ENCODE measurements around the gene UBE2N.

The UBE2N gene

GRCh38 chr12:93441617-93442410 lies at the start of gene UBE2N:
UBE2N (minus strand) TSS chr12:93441947; CDS start chr12:93441884, 63 bp downstream.
- no peak for FAIRE-seq

- no peak for FAIRE-seq
These were observed 42.7 kb upstream of the UBE2N start for GRCh38 chr12:93484315-93484981.

DNA sequence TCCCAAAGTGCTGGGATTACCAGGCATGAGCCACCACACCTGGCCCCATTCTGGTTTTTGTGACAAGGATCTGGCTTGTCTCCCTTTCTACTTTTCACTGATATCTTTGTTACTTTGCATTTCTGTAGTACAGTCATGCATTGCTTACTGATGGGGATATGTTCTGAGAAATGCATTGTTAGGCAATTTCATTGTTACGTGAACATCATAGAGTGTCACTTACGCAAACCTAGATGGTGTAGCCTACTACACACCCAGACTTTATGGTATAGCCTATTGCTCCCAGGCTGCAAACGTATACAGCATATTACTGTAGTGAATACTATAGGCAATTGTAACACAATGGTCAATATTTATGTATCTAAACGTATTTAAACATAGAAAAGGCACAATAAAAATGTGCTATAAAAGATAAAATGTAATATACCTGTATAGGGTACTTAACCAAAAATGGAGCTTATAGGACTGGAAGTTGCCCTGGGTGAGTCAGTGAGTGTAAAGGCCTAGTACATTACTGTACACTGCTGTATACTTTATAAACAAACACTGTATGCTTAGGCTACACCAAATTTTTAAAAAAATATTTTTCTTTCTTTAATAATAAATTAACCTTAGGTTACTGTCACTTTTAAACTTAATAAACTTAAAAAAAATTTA lies 41.5 kb upstream of the UBE2N start:
- no peak for FAIRE-seq

GRCh38 chr12:93482721-93483120 lies 41.0 kb upstream of the UBE2N start:
- no peak for FAIRE-seq

DNA sequence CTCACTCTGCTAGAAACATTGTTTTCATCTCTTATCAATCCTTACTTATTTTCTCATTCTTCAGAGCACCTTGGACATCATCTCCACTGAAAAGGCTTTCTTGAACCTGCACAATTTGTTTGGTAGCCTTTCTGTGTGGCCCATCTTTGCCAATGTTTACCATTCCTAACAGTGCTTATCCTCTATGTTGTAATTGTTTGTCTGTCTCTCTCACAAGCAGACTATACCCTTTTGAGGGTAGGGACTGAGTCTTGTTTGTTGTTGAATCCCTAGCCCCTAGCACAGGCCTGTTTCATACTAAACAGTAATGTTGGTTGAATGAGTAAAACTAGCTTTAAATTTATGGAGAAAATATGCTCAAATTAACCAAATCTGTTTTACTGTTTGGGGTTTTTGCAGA lies 34.8 kb upstream of the UBE2N start:
- no peak for FAIRE-seq

DNA sequence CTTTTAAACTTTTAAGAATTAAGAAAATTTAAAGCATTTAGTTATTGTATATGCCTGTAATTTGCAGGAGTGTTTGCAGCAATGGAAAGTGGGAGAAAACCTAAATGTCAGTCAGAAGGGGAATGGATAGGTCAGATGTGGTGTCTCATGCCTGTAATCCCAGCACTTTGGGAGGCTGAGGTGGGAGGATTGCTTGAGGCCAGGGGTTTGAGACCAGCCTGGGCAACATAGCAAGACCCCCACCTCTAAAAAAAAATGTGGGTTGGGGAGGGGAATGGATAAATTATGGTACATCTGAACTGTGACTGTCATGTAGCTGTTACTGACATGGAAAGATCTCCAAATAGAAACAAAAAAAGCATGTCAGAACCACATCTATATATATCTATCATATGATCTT lies 27.6 kb upstream of the UBE2N start:
- FAIRE-seq = no peak

DNA sequence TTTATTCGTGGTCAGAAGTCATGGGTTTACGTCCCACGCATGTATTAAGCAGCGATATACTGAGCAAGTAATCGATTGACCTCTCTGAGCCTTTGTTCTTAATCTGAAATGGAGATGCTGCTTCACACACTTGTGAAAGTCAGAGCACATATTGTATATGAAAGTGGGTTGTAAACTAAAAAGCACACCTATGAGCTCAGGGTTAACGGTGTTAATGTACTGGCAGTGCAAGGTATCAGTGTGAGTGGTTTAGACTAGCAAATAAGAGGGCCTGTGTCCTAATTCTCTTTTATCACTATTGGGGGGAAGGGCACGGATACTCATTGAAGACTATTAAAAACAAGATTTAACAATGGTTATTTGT lies 26.2 kb upstream of the UBE2N start:
- FAIRE-seq = no peak

GRCh38 chr12:93467351-93468007 lies 25.7 kb upstream of the UBE2N start, which contains the start of gene MRPL42:
MRPL42 (plus strand) TSS chr12:93467514; CDS start chr12:93469286, 1,772 bp downstream.
- FAIRE-seq = no peak

- no peak for FAIRE-seq
These were observed 25.0 kb upstream of the UBE2N start for GRCh38 chr12:93466625-93467350.

DNA sequence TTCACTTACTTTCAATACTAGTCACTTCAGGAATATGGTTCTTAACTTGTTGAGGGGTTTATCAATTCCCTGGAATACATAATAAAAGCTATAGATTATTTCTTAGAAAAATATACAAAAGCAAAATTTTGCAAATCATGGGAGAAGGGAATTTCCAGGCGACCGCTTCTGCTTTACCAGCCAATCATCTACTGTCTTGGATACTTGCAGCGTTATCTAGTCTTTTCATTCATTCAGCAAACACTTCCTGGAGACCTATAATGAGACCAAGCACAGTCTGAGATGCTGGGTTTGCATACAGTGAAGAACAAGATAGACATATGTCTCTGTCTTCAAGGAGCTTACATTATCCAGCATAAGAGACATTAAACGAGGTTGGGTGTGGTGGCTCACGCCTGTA lies 24.1 kb upstream of the UBE2N start:
- no peak for FAIRE-seq

GRCh38 chr12:93461503-93461902 lies 19.8 kb upstream of the UBE2N start:
- no peak for FAIRE-seq

GRCh38 chr12:93460902-93461301 lies 19.2 kb upstream of the UBE2N start:
- FAIRE-seq = no peak

- no peak for FAIRE-seq
These were observed 18.3 kb upstream of the UBE2N start for GRCh38 chr12:93460003-93460402.

- no peak for FAIRE-seq
These were observed 17.4 kb upstream of the UBE2N start for GRCh38 chr12:93459097-93459496.

DNA sequence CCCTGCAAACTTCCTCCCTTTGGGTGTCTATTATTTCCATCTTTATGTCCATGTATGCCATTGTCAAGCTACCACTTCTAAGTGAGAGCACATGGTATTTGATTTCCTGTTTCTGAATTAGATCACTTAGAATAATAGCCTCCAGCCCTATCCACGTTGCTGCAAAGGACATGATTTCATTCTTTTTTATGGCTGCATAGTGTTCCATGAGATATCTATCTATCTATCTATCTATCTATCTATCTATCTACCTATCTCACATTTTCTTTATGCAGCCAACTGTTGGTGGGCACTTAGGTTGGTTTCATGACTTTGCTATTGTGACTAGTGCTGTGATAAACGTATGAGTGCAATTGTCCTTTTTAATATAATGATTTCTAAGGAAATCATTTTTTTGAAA lies 14.3 kb upstream of the UBE2N start:
- no peak for FAIRE-seq

- FAIRE-seq = no peak
These were observed 11.9 kb upstream of the UBE2N start for GRCh38 chr12:93453633-93454032.

- no peak for FAIRE-seq
These were observed 9.8 kb upstream of the UBE2N start for GRCh38 chr12:93451423-93452158.

DNA sequence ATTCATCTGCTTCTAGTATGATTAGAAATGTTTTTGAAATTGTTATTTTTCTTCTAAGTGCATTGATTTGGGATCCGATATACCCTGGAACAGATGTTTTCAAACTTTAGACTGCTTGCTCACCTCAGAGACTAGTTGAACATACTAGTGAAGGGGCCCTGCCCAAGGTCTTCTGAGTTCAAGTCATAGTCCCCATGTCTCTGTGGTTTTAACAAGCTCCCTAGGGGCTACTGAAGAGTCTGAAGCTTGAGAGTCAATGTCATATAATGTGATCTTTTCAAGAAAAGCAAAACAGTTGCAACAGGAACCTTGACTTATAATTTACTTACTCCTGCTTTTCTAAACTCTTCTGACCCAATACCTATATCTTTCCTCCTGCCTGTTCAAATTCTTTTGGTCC lies 7.5 kb upstream of the UBE2N start:
- no peak for FAIRE-seq

DNA sequence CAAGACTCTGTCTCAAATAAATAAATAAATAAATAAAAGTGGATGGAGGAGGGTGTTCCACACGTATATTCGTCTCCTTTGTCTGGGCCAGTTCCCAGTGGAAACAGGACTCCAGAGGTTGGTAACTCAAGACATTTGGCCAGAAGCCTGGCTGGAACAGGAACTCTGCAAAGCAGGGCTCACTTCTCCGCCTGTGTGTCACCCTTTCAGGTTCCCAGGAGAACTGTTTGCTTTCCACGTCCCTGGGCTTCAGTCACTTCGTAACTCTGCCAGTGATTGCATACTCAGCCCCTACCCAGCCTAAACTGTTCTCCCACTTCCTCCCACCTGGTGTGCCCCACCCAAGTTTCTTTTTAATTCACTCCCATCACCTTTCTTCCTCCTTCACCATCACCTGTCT lies 7.0 kb upstream of the UBE2N start:
- no peak for FAIRE-seq

GRCh38 chr12:93447555-93448290 lies 6.0 kb upstream of the UBE2N start:
- no peak for FAIRE-seq

DNA sequence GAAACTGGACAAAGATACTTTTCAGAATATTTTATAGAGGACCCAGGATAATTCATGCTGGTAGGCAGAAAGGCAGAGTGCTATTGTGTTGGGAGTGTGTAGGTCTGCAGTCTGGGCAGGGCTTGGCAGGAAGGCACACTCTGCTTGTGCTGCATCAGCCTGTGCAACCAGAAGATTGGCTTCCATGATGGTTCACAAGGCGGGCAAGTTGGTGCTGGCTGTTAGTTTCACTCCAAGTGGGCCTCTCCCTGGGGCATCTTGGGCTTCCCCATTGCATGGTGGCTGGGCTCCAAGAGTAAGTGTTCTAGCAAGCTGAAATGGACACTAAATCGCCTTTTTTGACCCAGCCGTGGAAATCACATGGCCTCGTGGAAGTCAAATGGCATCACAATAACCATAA lies 1.8 kb upstream of the UBE2N start:
- FAIRE-seq = no peak

All from islet of Langerhans (tissue), 1 donor.